OCI-LY3 (cell line): Measurements from ENCODE around the gene COL4A3.

Experiments
- CTCF ChIP-seq: fragments of 200-600, 300-600 bp; sonication (generic); IDR thresholded peaks from 2 replicates; pipeline ENCODE4 v1.5.1; 2014; ENCODE audit warnings: antibody characterized with exemption, low read length, low read depth
- EZH2phosphoT487 ChIP-seq: fragments of 200-600 bp; shearing (Covaris generic); IDR thresholded peaks from 2 replicates; pipeline ENCODE4 v1.6.1; 2018; ENCODE audit warnings: antibody characterized with exemption, mixed run types, low read depth

- no peak for TF ChIP-seq CTCF
- TF ChIP-seq EZH2phosphoT487, result no peak
Observed at GRCh38 chr2:227164763-227165291, 403 bp downstream of the COL4A3 start.
